HEK293T (cell line): ENCODE measurements around the gene SLC6A6.

Experiments used
- ARNT ChIP-seq: fragments of 450-650 bp; IDR thresholded peaks from 2 replicates; pipeline ENCODE4 v1.6.1; 2017; ENCODE audit warnings: mild to moderate bottlenecking
- BHLHE40 ChIP-seq: fragments of 450-650 bp; IDR thresholded peaks from 2 replicates; pipeline ENCODE4 v1.6.1; 2016; ENCODE audit warnings: mild to moderate bottlenecking, moderate library complexity, borderline replicate concordance
- ELF4 ChIP-seq: fragments of 450-650 bp; IDR thresholded peaks from 2 replicates; pipeline ENCODE4 v1.6.1; 2017; ENCODE audit warnings: antibody characterized with exemption
- FOXA1 ChIP-seq: fragments of 450-650 bp; IDR thresholded peaks from 2 replicates; pipeline ENCODE4 v1.6.1; 2016; ENCODE audit warnings: mild to moderate bottlenecking
- FOXK2 ChIP-seq: fragments of 450-650 bp; IDR thresholded peaks from 2 replicates; pipeline ENCODE4 v1.6.1; 2016; ENCODE audit warnings: mild to moderate bottlenecking
- FOXM1 ChIP-seq: fragments of 450-650 bp; IDR thresholded peaks from 2 replicates; pipeline ENCODE4 v1.6.1; 2017; ENCODE audit warnings: mild to moderate bottlenecking, borderline replicate concordance
- HDGF ChIP-seq: fragments of 450-650 bp; IDR thresholded peaks from 2 replicates; pipeline ENCODE4 v1.6.1; 2017; ENCODE audit warnings: antibody characterized with exemption, borderline replicate concordance
- LEF1 ChIP-seq: fragments of 450-650 bp; IDR thresholded peaks from 2 replicates; pipeline ENCODE4 v1.6.1; 2017; ENCODE audit warnings: mild to moderate bottlenecking, borderline replicate concordance
- SP1 ChIP-seq: fragments of 450-650 bp; IDR thresholded peaks from 2 replicates; pipeline ENCODE4 v1.6.1; 2017
- SUZ12 ChIP-seq: fragments of 450-650 bp; IDR thresholded peaks from 2 replicates; pipeline ENCODE4 v1.6.1; 2016; ENCODE audit warnings: mild to moderate bottlenecking
- TARDBP ChIP-seq: fragments of 450-650 bp; IDR thresholded peaks from 2 replicates; pipeline ENCODE4 v1.6.1; 2016
- ZNF384 ChIP-seq: fragments of 450-650 bp; IDR thresholded peaks from 2 replicates; pipeline ENCODE4 v1.6.1; 2016
- TF ChIP-seq, protein P1 (sequence below): fragments of 450-650 bp; IDR thresholded peaks from 2 replicates; pipeline ENCODE4 v1.6.1; 2016

DNA sequence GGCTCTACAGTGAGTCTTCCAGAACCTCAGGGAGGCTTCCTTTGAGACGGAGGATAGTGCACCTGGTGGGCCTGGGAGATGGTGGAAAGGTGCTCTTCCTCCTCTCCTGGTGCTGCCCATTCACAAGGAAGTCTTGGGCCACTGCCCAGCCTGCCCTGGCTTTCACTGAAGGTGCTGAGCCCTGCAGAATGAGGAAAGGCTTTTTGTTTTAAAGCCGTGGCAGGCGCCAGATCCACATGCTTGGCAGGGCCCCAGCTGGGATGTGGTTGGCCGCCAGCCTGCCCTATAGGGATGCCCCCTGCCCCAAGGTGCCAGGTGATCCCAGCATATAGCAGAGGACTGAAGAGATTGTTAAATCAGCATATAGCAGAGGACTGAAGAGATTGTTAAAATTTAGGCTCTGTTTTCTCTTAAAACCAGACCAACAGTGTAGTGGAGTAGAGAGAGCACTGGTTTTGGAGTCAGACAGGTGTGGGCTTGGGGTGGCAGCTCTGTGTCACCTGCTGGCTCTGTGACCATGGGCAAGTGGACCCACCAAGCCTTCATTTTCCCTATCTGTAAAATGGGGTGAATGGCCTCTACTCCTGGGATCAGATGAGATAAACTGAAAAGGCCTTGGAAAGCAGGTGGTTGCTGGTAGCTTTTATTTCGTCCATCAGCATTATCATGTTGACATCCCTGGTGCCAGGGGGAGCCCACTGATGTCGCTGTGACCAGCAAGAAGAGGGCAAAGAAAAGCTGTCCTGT lies 53.3 kb downstream of the SLC6A6 start:
- TF ChIP-seq FOXK2, result no peak
- no peak for TF ChIP-seq LEF1
- TF ChIP-seq SUZ12, result no peak
- TF ChIP-seq SP1, result no peak
- TF ChIP-seq BHLHE40, result no peak
- no peak for TF ChIP-seq FOXM1
- no peak for TF ChIP-seq TARDBP
- TF ChIP-seq, protein P1, sequence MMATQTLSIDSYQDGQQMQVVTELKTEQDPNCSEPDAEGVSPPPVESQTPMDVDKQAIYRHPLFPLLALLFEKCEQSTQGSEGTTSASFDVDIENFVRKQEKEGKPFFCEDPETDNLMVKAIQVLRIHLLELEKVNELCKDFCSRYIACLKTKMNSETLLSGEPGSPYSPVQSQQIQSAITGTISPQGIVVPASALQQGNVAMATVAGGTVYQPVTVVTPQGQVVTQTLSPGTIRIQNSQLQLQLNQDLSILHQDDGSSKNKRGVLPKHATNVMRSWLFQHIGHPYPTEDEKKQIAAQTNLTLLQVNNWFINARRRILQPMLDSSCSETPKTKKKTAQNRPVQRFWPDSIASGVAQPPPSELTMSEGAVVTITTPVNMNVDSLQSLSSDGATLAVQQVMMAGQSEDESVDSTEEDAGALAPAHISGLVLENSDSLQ, result no peak
- no peak for TF ChIP-seq HDGF
- no peak for TF ChIP-seq ARNT
- no peak for TF ChIP-seq FOXA1
- no peak for TF ChIP-seq ZNF384
- no peak for TF ChIP-seq ELF4
